IPS-18c (cell line): ENCODE results near the gene UBE2E3.
"Not testable (repeated sequence)": the region's sequence is repeated elsewhere in the genome, so short reads cannot be mapped to it uniquely, and the experiment has no call there.

Experiments used
- H3K4me3 ChIP-seq: 2 replicates; pipeline ENCODE4 v1.7.0; 2013; ENCODE audit warnings: low read depth, mild to moderate bottlenecking, low read length, moderate library complexity; ENCODE audit not compliant: insufficient read depth
- H3K9me3 ChIP-seq: one replicate; pipeline ENCODE4 v1.6.1; 2013; ENCODE audit warnings: mild to moderate bottlenecking, low read length, moderate library complexity; ENCODE audit not compliant: control insufficient read depth, insufficient read depth

Gene UBE2E3

DNA sequence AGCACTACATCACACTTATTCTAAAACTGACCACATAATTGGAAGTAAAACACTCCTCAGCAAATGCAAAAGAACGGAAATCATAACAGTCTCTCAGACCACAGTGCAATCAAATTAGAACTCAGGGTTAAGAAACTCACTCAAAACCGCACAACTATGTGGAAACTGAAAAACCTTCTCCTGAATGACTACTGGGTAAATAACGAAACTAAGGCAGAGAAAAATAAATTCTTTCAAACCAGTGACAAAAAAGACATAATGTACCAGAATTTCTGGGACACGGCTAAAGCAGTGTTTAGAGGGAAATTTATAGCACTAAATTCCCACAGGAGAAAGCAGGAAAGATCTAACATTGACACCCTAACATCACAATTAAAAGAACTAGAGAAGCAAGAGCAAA lies 111.5 kb downstream of the UBE2E3 start:
- not testable (repeated sequence) for H3K4me3 ChIP-seq, H3K9me3 ChIP-seq

DNA sequence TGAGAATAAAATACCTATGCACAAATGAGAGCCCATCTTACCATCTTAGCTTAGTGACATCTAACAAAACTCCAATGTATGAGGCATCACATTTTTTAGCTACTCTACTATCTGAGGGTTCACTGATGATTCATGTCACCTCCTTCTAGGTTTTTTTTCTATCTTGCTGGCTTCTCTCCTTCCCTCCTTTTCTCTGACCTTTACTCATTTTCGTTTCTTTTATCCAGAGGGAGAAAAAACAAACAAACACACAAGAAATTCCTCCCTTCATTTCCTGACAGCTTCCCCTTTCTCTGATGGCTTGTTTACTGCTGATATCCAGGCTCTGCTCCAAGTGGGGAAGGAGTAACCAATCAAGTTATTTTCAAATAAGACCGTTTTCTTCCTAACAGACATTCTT lies 115.1 kb downstream of the UBE2E3 start:
- Histone ChIP-seq H3K4me3 (no peak overlapping the region), H3K9me3 (no peaks in the 10 kb centered on the region)

DNA sequence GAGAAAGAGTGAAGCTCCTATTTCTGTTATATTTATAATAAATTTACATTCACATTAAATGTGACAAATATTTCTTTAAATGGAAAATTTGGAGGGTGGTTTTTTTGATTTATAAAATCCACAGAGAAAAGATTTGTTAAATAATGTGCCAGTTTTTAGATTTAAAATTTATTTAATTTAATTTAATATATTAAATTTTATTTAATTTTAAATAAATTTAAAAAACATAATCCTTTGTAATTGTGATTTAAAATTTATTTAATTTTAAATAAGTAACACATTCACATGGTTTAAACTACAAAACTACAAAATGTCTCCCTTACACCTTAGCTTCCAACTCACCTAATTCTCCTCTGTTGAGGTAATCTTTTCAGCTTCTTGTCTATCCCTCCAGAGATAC lies 123.3 kb downstream of the UBE2E3 start:
- Histone ChIP-seq H3K9me3 (no peaks in the 10 kb centered on the region), H3K4me3 (no peak overlapping the region)

DNA sequence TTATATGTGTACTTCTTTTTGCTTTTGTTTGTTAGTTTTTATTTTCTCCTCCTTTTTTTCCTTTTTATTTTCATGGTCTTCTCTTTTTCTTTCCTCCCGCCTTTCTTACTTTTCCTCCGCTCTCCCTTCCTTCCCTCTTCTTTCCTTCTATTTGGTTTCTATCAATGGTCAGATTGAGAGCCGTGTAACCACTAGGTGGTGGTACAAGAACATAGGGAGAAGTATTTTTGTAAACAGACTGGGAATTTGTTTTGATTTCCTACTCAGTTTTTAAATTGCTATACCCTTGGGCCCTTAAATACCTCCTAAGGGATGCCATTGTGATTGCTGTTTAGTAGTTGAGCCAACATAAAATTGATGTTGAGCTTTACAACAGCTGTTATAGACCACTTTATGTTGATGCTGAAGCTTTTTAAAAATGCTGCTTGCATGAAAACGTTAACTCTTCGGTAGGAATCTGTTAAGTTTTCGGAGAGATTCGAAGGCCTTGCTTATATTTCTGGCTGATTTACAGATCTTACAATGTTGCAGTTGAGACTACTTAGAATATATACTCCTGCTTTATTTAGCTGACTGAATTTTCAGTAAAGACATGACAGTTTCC lies 124.2 kb downstream of the UBE2E3 start:
- no peak overlapping the region for H3K4me3 ChIP-seq
- H3K9me3 ChIP-seq = no peaks in the 10 kb centered on the region

DNA sequence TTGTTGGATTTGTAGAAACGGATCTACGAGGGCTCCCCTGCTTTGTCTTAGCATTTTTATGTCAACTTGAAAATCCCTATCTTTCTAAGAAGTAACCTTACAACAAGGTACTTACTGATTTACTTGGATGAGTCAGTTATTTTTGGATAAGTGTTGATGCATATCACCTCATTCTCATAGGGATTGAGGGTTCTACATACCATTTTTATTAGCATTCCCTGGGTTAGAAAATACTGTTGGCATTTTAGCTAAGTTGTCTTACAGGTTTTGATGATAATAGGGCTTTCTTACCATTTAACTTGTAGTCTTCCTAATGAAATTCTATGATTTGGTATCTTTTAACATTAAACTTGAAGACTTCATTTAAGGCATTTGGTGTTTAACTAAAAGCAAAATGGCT lies 125.2 kb downstream of the UBE2E3 start:
- Histone ChIP-seq H3K9me3 (no peaks in the 10 kb centered on the region), H3K4me3 (no peak overlapping the region)

DNA sequence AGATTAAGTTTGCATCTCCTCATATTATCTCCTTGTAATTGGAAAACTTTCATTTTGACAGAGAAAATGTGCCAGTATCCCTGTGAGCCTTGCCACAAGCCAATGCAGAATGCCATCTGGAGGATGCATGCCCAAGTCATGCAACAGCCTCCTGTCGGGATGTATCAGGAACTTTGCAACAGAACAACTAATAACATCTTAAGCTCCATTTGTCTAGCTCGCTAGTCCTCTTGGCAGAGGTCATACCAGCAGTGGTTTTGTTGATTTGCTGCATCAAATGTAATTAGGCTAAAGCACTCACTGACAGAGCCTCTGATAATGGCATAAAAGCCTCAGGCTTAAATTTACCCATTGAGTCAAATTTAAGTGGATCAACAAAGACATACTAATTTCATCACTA lies 125.8 kb downstream of the UBE2E3 start:
- H3K4me3 ChIP-seq = no peak overlapping the region
- H3K9me3 ChIP-seq = no peaks in the 10 kb centered on the region

DNA sequence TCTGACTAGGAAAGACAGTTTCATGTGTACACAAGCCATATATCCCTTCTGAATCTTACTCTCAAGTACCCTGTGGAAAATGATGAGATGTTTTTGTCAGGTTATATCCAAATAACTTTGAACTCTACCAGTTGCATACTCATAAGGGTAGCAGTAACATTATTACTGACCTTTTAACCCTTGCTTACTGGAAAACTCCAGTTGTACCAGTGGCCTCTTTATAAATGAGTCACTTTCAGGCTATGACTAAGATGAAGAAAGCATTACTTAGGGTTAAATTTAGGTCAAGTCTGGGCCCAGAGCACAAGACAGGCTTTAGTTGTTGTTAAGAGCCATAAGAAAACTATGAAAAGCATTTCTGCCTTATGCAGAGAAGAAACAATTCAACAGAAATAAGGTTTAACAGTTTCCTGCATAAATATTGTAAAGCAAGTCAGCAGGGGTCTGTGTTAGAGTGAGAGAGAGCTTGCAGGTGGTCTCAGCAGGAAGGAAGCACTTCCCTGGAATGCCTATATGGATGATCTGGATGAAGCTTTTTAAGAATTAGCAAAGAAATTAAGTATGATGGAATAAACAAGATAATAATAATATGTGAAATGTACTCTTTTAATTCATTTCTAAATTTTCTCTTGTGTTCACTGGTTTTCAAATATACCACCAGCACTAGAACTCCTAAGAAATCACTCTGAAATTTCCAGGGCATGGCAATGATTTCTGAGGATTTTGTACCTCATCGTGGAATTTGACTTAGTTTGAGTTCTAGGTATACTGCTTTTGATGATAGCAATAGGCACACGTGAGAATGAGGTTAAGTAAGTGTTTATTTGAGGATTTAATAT lies 126.6 kb downstream of the UBE2E3 start:
- H3K4me3 ChIP-seq = no peak overlapping the region

DNA sequence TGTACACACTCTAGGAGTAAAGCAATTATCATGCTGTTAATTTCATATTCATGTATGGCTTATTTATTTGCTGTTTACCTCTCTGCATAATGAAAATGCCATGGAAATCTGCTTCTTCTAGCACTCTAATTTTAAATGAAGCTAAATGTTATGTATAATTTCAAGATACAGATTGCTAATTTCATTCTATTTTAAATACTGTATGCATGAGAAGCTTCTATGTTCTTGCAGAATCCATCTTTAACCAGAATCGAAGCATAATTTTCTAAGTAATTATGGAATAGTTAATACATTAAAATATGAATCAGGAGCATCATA lies 127.2 kb downstream of the UBE2E3 start:
- no peak overlapping the region for H3K4me3 ChIP-seq
- no peaks in the 10 kb centered on the region for H3K9me3 ChIP-seq

More for the DNA sequence above, 126.6 kb downstream of the UBE2E3 start:
- no peaks in the 10 kb centered on the region for H3K9me3 ChIP-seq

DNA sequence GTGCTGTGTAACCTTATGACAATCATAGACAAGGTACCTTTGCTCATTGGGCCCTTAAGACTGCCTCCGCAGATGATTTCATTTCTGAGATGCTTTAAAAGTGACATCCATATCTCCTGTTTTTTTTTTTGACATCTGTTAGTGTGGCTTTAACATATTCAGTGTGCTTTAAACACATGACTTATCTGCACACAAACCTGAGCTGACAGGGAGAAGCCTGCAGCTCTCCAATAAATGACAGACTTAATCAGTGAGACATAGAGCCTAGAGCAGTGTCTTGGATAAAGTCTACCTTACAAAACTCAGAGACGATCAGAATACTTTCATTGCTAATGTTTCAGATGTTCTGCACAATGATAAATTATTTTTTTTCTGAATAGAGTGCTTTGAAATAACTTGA lies 130.7 kb downstream of the UBE2E3 start:
- H3K9me3 ChIP-seq = no peaks in the 10 kb centered on the region
- no peak overlapping the region for H3K4me3 ChIP-seq

DNA sequence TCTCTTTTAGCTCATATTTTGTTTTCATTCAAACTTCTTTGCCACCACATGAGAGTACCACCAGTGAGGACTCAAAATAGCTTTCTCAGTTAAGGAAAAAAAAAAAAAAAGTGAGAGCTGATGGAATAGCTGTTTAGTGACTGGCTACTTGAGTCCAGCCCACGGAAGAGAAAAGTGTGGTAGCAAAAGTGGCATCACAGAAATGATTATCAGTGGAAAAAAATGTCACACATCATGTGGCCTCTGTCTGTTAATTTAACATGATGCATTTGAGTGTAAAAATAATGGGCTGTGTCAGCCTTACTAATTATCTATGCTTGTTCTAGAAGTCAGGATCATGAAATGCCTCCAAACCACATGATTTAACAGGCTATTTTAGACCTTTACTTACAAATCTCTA lies 132.5 kb downstream of the UBE2E3 start:
- H3K9me3 ChIP-seq = no peaks in the 10 kb centered on the region
- no peak overlapping the region for H3K4me3 ChIP-seq
